Osteocyte (in vitro differentiated cells): ENCODE results near the gene BCAM. TPM values are rescaled to one million over a fixed set of nuclear protein-coding genes. Genes with fewer than 3 reads are reported as not detected.

ENCODE experiments used
- DNase-seq: peaks from one replicate; pipeline ENCODE4 v3.0.0; 2021; ENCODE audit warnings: mixed read lengths; ENCODE audit not compliant: unreplicated experiment; ENCODE audit errors: extremely low spot score
- H3K27ac Mint-ChIP-seq: one replicate; pipeline ENCODE4 v1.8.0; 2021; ENCODE audit warnings: mild to moderate bottlenecking, mixed read lengths; ENCODE audit not compliant: unreplicated experiment
- H3K27me3 Mint-ChIP-seq: one replicate; pipeline ENCODE4 v1.8.0; 2021; ENCODE audit warnings: mixed read lengths; ENCODE audit not compliant: unreplicated experiment
- H3K36me3 Mint-ChIP-seq: one replicate; pipeline ENCODE4 v1.8.0; 2021; ENCODE audit warnings: mixed read lengths; ENCODE audit not compliant: unreplicated experiment
- H3K4me1 Mint-ChIP-seq: one replicate; pipeline ENCODE4 v1.8.0; 2021; ENCODE audit warnings: mixed read lengths; ENCODE audit not compliant: unreplicated experiment
- H3K4me3 Mint-ChIP-seq: one replicate; pipeline ENCODE4 v1.8.0; 2021; ENCODE audit warnings: mild to moderate bottlenecking, moderate library complexity, mixed read lengths; ENCODE audit not compliant: unreplicated experiment
- H3K9me3 Mint-ChIP-seq: one replicate; pipeline ENCODE4 v1.8.0; 2021; ENCODE audit warnings: mixed read lengths; ENCODE audit not compliant: unreplicated experiment
- total RNA-seq: library from RNA; stranded (reverse); gene quantifications from 2 replicates; pipeline ENCODE4 v1.2.1, GENCODE V29; 2021
- TF ChIP-seq, protein P1 (sequence below): fragments of 200-600 bp; sonication (generic); IDR thresholded peaks from 2 replicates; pipeline ENCODE4 v1.5.0; 2021; ENCODE audit warnings: antibody characterized with exemption, mild to moderate bottlenecking, moderate library complexity

The BCAM gene
- total RNA-seq, 1 donor from 2014 or later, result 8.8 TPM

DNA sequence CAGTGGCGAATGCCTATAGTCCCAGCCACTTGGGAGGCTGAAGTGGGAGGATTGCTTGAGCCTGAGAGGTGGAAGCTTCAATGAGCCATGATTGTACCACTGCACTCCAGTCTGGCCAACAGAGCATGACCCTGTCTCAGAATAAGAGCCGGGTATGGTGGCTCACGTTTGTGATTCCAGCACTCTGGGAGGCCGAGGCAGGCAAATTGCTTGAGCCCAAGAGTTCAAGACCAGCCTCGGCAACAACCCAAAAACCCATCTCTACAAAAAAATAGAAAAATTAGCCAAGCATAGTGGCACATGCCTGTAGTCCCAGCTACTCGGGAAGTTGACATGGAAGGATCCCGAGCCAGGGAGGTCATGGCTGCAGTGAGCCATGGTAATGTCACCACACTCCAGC is 31.9 kb downstream of the BCAM start:
- Mint-ChIP-seq H3K27me3 (peaks cover 10% of the 10 kb centered on the region), H3K27ac (no peak overlapping the region), H3K4me3 (no peak overlapping the region), H3K36me3 (no peaks in the 10 kb centered on the region), H3K9me3 (no peaks in the 10 kb centered on the region), H3K4me1 (peaks cover 5% of the 10 kb centered on the region)
- TF ChIP-seq, protein P1, sequence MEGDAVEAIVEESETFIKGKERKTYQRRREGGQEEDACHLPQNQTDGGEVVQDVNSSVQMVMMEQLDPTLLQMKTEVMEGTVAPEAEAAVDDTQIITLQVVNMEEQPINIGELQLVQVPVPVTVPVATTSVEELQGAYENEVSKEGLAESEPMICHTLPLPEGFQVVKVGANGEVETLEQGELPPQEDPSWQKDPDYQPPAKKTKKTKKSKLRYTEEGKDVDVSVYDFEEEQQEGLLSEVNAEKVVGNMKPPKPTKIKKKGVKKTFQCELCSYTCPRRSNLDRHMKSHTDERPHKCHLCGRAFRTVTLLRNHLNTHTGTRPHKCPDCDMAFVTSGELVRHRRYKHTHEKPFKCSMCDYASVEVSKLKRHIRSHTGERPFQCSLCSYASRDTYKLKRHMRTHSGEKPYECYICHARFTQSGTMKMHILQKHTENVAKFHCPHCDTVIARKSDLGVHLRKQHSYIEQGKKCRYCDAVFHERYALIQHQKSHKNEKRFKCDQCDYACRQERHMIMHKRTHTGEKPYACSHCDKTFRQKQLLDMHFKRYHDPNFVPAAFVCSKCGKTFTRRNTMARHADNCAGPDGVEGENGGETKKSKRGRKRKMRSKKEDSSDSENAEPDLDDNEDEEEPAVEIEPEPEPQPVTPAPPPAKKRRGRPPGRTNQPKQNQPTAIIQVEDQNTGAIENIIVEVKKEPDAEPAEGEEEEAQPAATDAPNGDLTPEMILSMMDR, result no peak
- no peak for DNase-seq

DNA sequence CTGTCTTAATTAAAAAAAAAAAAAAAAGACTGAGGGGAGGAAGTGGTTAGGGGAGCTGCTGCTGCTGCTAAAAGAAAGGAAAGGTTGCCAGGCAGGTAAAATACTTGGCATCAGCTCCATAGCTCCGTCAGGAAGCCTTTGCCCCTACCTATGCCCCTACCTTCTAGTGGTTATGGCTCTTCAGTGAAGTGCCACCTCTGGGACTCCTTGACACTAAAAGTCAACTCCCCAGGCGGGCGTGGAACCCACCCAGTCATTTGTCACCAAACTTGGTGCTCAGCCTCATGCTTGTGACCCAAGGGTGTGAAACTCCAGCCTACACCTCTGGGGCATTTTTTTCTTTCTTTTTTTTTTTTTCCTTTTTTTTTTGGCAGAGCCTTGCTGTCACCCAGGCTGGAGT is 32.3 kb downstream of the BCAM start:
- Mint-ChIP-seq H3K4me1 (peaks cover 5% of the 10 kb centered on the region), H3K27ac (no peak overlapping the region), H3K4me3 (no peak overlapping the region), H3K36me3 (no peaks in the 10 kb centered on the region), H3K27me3 (peaks cover 10% of the 10 kb centered on the region), H3K9me3 (no peaks in the 10 kb centered on the region)
- no peak for DNase-seq
- TF ChIP-seq, protein P1, result no peak

DNA sequence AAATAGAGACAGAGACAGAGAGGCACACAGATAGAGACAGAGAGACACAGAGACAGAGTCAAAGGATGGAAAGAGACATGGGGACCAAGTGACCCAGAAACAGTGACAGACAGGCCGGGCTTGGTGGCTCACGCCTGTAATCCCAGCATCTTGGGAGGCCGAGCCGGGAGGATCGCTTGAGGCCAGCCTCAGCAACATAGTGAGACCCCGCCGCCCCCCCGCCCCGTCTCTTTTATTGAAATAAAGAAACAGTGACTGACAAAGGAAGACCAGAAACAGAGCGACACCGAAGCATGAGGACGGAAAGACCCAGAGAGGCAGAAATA is 36.3 kb downstream of the BCAM start:
- Mint-ChIP-seq H3K27me3 (no peaks in the 10 kb centered on the region), H3K9me3 (no peaks in the 10 kb centered on the region), H3K36me3 (no peaks in the 10 kb centered on the region), H3K27ac (peak overlapping the region; percentile 85), H3K4me3 (peak overlapping the region; percentile 90), H3K4me1 (peaks cover 29% of the 10 kb centered on the region)
- no peak for DNase-seq
- TF ChIP-seq, protein P1, result no peak

DNA sequence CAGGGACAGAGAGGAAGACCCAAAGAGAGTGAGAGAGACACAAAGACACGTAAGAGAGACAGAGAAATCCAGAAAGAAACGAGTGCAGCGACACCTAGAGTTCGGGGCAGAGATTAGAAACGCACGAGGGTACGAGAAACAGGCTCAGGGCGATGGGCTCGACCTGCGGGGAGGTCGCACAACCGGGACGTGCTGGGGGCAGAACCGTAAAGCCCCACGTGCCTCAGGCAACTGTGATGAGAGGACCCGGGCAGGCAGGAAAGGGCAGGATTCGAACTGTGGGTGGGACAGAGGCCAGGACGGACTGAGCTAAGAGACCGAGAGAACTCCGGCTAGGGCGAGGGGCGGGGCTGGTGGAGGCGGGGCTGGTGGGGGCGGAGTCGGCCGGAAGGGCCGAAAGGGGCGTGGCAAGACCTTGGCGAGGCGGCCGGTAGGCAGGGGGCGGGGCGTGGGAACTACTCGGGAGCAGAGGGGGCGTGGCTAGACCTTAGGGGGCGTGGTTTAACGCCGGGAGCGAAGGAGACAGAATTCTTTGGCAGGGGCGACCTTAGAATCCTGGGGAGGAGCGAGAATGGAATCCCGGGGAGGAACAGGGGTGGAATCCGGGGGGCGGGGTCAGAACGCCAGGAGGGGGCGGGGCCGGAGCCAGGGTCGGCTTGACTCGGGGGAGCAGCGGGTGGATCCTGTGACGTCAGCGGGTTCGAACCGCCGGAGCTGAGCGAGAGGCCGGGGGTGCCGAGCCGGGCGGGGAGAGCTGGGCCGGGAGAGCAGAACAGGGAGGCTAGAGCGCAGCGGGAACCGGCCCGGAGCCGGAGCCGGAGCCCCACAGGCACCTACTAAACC is 36.9 kb downstream of the BCAM start, which contains the start of gene NECTIN2:
Gene NECTIN2, plus strand, starts transcription at position 686 of the 843 bp plus-strand sequence. CDS start 229 bp downstream, outside the sequence.
- peak; percentile 100 for DNase-seq
- TF ChIP-seq, protein P1, result peak; percentile 80
- no peaks in the 10 kb centered on the region for H3K36me3 Mint-ChIP-seq
- peak within 1 kb of the TSS; percentile 98 for H3K27ac Mint-ChIP-seq
- peaks cover 31% of the 10 kb centered on the region for H3K4me1 Mint-ChIP-seq
- no peaks in the 10 kb centered on the region for H3K27me3 Mint-ChIP-seq
- H3K9me3 Mint-ChIP-seq, result no peaks in the 10 kb centered on the region
- H3K4me3 Mint-ChIP-seq, result peak within 1 kb of the TSS; percentile 90

DNA sequence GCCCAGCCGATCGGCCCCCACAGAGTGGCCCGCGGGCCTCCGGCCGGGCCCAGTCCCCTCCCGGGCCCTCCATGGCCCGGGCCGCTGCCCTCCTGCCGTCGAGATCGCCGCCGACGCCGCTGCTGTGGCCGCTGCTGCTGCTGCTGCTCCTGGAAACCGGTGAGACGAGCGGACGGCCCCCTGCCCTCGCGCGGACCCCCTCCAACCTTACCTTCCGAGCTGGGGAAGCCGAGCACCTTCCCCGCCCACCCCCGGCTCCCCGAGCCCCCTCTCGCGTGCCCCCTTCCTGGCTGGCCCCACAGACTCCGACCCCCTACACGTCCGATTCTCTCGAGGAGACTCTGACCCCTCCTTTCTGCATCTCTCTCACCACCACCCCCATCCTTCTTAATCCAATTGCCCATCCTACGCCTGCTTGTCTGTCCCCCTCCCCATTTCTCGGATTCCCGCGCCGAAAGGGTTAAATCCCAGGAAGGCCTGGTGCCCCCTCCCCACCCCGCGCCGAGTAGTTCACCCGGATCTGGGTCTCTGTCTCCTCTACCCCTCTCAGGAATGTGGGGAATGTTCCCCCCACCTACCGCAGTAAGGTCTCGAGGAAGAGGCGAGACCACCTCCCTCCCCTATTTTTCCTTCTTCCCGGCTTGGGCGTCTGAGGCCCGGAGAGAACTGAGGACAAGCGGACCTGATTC is 37.7 kb downstream of the BCAM start:
- Mint-ChIP-seq H3K36me3 (no peaks in the 10 kb centered on the region), H3K4me3 (peak overlapping the region; percentile 90), H3K27me3 (no peaks in the 10 kb centered on the region), H3K9me3 (no peaks in the 10 kb centered on the region), H3K27ac (peak overlapping the region; percentile 98), H3K4me1 (peaks cover 32% of the 10 kb centered on the region)
- no peak for DNase-seq
- TF ChIP-seq, protein P1, result no peak
